HG03045 (cell line): ENCODE data around the gene SURF4.
"Not testable (repeated sequence)": the region's sequence is repeated elsewhere in the genome, so short reads cannot be mapped to it uniquely, and the experiment has no call there.

Source experiments
- ATAC-seq: cut with Tn5 transposase; IDR thresholded peaks from one replicate; pipeline ENCODE4 v1.9.1; 2021; ENCODE audit warnings: mild to moderate bottlenecking, moderate library complexity; ENCODE audit not compliant: unreplicated experiment

The SURF4 gene

GRCh38 chr9:133397895-133398294 is 22.0 kb upstream of the SURF4 start:
- no peak for ATAC-seq

GRCh38 chr9:133397370-133397769 is 21.5 kb upstream of the SURF4 start:
- ATAC-seq, result no peak

- no peak for ATAC-seq
Measured at GRCh38 chr9:133396952-133397351, 21.1 kb upstream of the SURF4 start.

GRCh38 chr9:133394687-133395271 is 18.9 kb upstream of the SURF4 start:
- ATAC-seq, result no peak

- ATAC-seq, result no peak
Measured at GRCh38 chr9:133393399-133393798, 17.5 kb upstream of the SURF4 start.

- ATAC-seq, result not testable (repeated sequence)
Measured at GRCh38 chr9:133392308-133392707, 16.4 kb upstream of the SURF4 start.

GRCh38 chr9:133391449-133391848 is 15.6 kb upstream of the SURF4 start:
- ATAC-seq, result not testable (repeated sequence)

GRCh38 chr9:133390713-133391112 is 14.9 kb upstream of the SURF4 start:
- no peak for ATAC-seq

- ATAC-seq, result no peak
Measured at GRCh38 chr9:133389562-133389961, 13.7 kb upstream of the SURF4 start.

- no peak for ATAC-seq
Measured at GRCh38 chr9:133389025-133389557, 13.2 kb upstream of the SURF4 start.

- no peak for ATAC-seq
Measured at GRCh38 chr9:133387680-133388079, 11.8 kb upstream of the SURF4 start.

GRCh38 chr9:133386338-133386737 is 10.5 kb upstream of the SURF4 start:
- ATAC-seq, result no peak

- no peak for ATAC-seq
Measured at GRCh38 chr9:133385452-133385851, 9.6 kb upstream of the SURF4 start.

- no peak for ATAC-seq
Measured at GRCh38 chr9:133384736-133385321, 9.0 kb upstream of the SURF4 start.

- ATAC-seq, result no peak
Measured at GRCh38 chr9:133383438-133383837, 7.6 kb upstream of the SURF4 start.

- no peak for ATAC-seq
Measured at GRCh38 chr9:133382507-133383141, 6.8 kb upstream of the SURF4 start.

- ATAC-seq, result no peak
Measured at GRCh38 chr9:133380734-133381133, 4.9 kb upstream of the SURF4 start.

- ATAC-seq, result no peak
Measured at GRCh38 chr9:133379153-133380086, 3.6 kb upstream of the SURF4 start.

GRCh38 chr9:133378408-133378962 is 2.6 kb upstream of the SURF4 start:
- no peak for ATAC-seq

GRCh38 chr9:133377721-133378216 is 1.9 kb upstream of the SURF4 start:
- ATAC-seq, result no peak

GRCh38 chr9:133377280-133377679 is 1.4 kb upstream of the SURF4 start:
- not testable (repeated sequence) for ATAC-seq
